Naive thymus-derived CD4-positive, alpha-beta T cell (primary cell): ENCODE data around the gene PTPRM. TPM values are rescaled to one million over a fixed set of nuclear protein-coding genes. Genes with fewer than 3 reads are reported as not detected.

Experiments
- ATAC-seq: fragments of 150-1000 bp; cut with Tn5 transposase; 2 replicates; pipeline ENCODE4 v1.10.0; 2021; ENCODE audit warnings: mild to moderate bottlenecking, moderate library complexity
- CTCF ChIA-PET: fragments of 350-600 bp; sonication (Branson Sonifier 250); formaldehyde crosslinking; loops from one replicate; lab custom pipeline; 2021; ENCODE audit warnings: antibody characterized with exemption; lab: Charles Lee
- POLR2A ChIA-PET: fragments of 350-600 bp; sonication (Branson Sonifier 250); formaldehyde crosslinking; loops from one replicate; lab custom pipeline; 2021; ENCODE audit warnings: antibody characterized with exemption, inconsistent platforms; lab: Charles Lee
- DNase-seq, 9 donors: peaks; one replicate each; pipeline versions ENCODE4 v3.0.0 to v3.0.0-alpha.2; 2020 to 2022; ENCODE audit warnings: mixed read lengths in 1 of 9
- H3K27ac ChIP-seq: one replicate; pipeline ENCODE4 v1.7.0; 2013; ENCODE audit warnings: mild to moderate bottlenecking, low read depth, low read length, moderate library complexity
- H3K27me3 ChIP-seq, 2 donors: one replicate each; pipeline ENCODE4 v1.7.0; 2013; ENCODE audit warnings: low read length in 2 of 2, mild to moderate bottlenecking in 2 of 2, moderate library complexity in 2 of 2; ENCODE audit not compliant: control insufficient read depth in 2 of 2, insufficient read depth in 2 of 2
- H3K36me3 ChIP-seq, 3 experiments: 1 replicate in 2 of 3; 2 replicates in 1 of 3; pipeline ENCODE4 v1.7.0; 2013; ENCODE audit warnings: low read length in 3 of 3, mild to moderate bottlenecking in 3 of 3, moderate library complexity in 1 of 3; ENCODE audit not compliant: insufficient read depth in 3 of 3, control insufficient read depth in 2 of 3
- H3K4me1 ChIP-seq, 2 donors: one replicate each; pipeline ENCODE4 v1.7.0; 2013; ENCODE audit warnings: low read length in 2 of 2, mild to moderate bottlenecking in 2 of 2, moderate library complexity in 1 of 2; ENCODE audit not compliant: control insufficient read depth in 2 of 2, insufficient read depth in 2 of 2
- H3K4me3 ChIP-seq: 2 replicates; pipeline ENCODE4 v1.7.0; 2013; ENCODE audit warnings: mild to moderate bottlenecking, low read length
- H3K9me3 ChIP-seq, 3 experiments: 1 replicate in 2 of 3; 2 replicates in 1 of 3; pipeline ENCODE4 v1.7.0; 2013; ENCODE audit warnings: low read length in 3 of 3; ENCODE audit not compliant: control insufficient read depth in 2 of 3
- H3K27ac Mint-ChIP-seq, 9 donors: one replicate each; pipeline ENCODE4 v1.8.0; 2020 to 2022; ENCODE audit warnings: mixed read lengths in 9 of 9, mild to moderate bottlenecking in 8 of 9, moderate library complexity in 5 of 9, inconsistent platforms in 2 of 9
- H3K27me3 Mint-ChIP-seq, 5 donors: one replicate each; pipeline ENCODE4 v1.8.0; 2021 to 2022; ENCODE audit warnings: mixed read lengths in 5 of 5, mild to moderate bottlenecking in 1 of 5
- H3K36me3 Mint-ChIP-seq, 5 donors: one replicate each; pipeline ENCODE4 v1.8.0; 2020 to 2022; ENCODE audit warnings: mixed read lengths in 5 of 5, mild to moderate bottlenecking in 3 of 5, inconsistent platforms in 1 of 5
- H3K4me1 Mint-ChIP-seq, 7 donors: one replicate each; pipeline ENCODE4 v1.8.0; 2020 to 2022; ENCODE audit warnings: mixed read lengths in 7 of 7, mild to moderate bottlenecking in 3 of 7, inconsistent platforms in 1 of 7
- H3K4me3 Mint-ChIP-seq, 10 donors: one replicate each; pipeline ENCODE4 v1.8.0; 2020 to 2022; ENCODE audit warnings: mild to moderate bottlenecking in 10 of 10, mixed read lengths in 10 of 10, moderate library complexity in 6 of 10, inconsistent platforms in 2 of 10
- H3K9me3 Mint-ChIP-seq, 11 donors: one replicate each; pipeline ENCODE4 v1.8.0; 2020 to 2022; ENCODE audit warnings: mixed read lengths in 11 of 11, mild to moderate bottlenecking in 4 of 11, inconsistent platforms in 1 of 11, moderate library complexity in 1 of 11
- intact Hi-C, 2 donors: fragments of 100-400 bp; cut with micrococcal nuclease; formaldehyde crosslinking; loops; one replicate each; pipeline ENCODE4 v1.15.1; 2023
- polyA plus RNA-seq, 2 donors: library from polyadenylated mRNA; unstranded; fragments of 300-500 nt; fragmentation: Illumina TruSeq; gene quantifications; one replicate each; pipeline ENCODE4 v1.2.3, GENCODE V29; 2021
- total RNA-seq, 6 experiments: library from RNA in 5 of 6; stranded (reverse) in 5 of 6; gene quantifications; 1 replicate in 5 of 6; 2 replicates in 1 of 6; pipeline ENCODE4 v1.2.3 and lab custom pipeline; 2021 to 2026

PTPRM gene
- total and polyA plus RNA-seq, 7 experiments from 2014 or later, result 3.8 to 21.2 (median 8.4) TPM

DNA sequence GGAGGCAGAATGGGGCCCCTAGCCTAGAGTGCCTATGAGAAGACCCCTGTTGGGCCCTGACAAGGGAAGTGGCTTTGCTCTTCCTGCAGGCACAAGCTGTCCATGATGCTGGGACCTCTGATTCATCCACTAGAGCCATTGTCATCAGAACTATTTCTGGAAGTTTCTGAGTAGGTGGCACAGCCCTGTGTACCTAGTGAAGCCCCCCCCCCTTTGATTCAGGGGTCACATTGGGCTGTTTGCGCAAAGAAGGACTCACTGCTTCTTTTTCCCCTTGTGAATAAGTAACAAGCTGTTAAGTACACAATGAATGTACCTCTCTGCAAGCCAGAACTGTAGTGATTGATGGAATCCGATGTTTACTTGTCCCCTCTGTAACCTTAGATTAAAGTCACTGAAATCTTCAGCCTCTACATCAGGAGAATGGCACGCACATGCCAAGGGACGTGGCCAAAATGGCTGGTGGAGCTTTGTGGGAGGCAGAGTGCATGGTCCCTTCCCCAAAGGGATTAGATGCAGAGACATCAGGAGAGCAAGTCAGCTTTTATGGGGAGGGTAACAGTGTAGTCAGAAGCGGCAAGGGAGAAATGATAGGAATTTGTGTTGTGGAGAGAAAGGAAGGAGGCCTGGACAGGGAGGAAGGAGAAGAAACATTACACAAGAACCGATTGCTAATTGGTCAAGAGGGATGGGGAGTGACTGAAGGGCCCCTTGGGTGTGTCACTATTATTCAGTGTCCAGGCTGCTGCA lies 774.5 kb downstream of the PTPRM start:
- Histone ChIP-seq H3K27ac (no peak overlapping the region), H3K36me3 (no peaks in the 10 kb centered on the region), H3K9me3 (no peaks in the 10 kb centered on the region), H3K4me1 (no peaks in the 10 kb centered on the region), H3K27me3 (no peaks in the 10 kb centered on the region), H3K4me3 (no peak overlapping the region)
- ChIA-PET POLR2A (no interaction called here), CTCF (no interaction called here)
- H3K9me3 Mint-ChIP-seq, result peaks cover 0 to 4% (median 0%) of the 10 kb centered on the region in 11 donors
- no peak overlapping the region for H3K27ac Mint-ChIP-seq
- H3K4me3 Mint-ChIP-seq, result no peak overlapping the region
- intact Hi-C loops, result no loop called here
- peaks cover 0 to 10% (median 0%) of the 10 kb centered on the region in 5 donors for H3K36me3 Mint-ChIP-seq
- H3K4me1 Mint-ChIP-seq, result no peaks in the 10 kb centered on the region
- DNase-seq (no peak), ATAC-seq (no peak)
- peaks cover 0 to 9% (median 0%) of the 10 kb centered on the region in 5 donors for H3K27me3 Mint-ChIP-seq

- Mint-ChIP-seq H3K9me3 (peaks cover 0 to 12% (median 0%) of the 10 kb centered on the region in 11 donors), H3K36me3 (peaks cover 0 to 11% (median 4%) of the 10 kb centered on the region in 5 donors), H3K27me3 (peaks cover 0 to 5% (median 0%) of the 10 kb centered on the region in 5 donors), H3K27ac (no peak overlapping the region), H3K4me1 (no peaks in the 10 kb centered on the region), H3K4me3 (no peak overlapping the region)
- Histone ChIP-seq H3K4me3 (no peak overlapping the region), H3K36me3 (no peaks in the 10 kb centered on the region), H3K9me3 (no peaks in the 10 kb centered on the region), H3K4me1 (no peaks in the 10 kb centered on the region), H3K27ac (no peak overlapping the region), H3K27me3 (no peaks in the 10 kb centered on the region)
- POLR2A ChIA-PET, result no interaction called here
- no peak for ATAC-seq
- intact Hi-C loops, result no loop called here
- CTCF ChIA-PET, result no interaction called here
- DNase-seq, result no peak
Measured at GRCh38 chr18:8348051-8348720, 781.1 kb downstream of the PTPRM start.

GRCh38 chr18:8349608-8350323 lies 782.6 kb downstream of the PTPRM start:
- no peak overlapping the region for H3K4me3 Mint-ChIP-seq
- intact Hi-C loops, result no loop called here
- DNase-seq (no peak), ATAC-seq (no peak)
- H3K27me3 Mint-ChIP-seq, result peaks cover 0 to 8% (median 0%) of the 10 kb centered on the region in 5 donors
- CTCF ChIA-PET, result no interaction called here
- H3K4me1 ChIP-seq, result no peaks in the 10 kb centered on the region
- H3K27ac Mint-ChIP-seq, result no peak overlapping the region
- H3K9me3 Mint-ChIP-seq, result peaks cover 0 to 19% (median 0%) of the 10 kb centered on the region in 11 donors
- H3K27me3 ChIP-seq, result no peaks in the 10 kb centered on the region
- H3K27ac ChIP-seq, result no peak overlapping the region
- H3K9me3 ChIP-seq, result no peaks in the 10 kb centered on the region
- H3K36me3 Mint-ChIP-seq, result peaks cover 0 to 11% (median 5%) of the 10 kb centered on the region in 5 donors
- no peaks in the 10 kb centered on the region for H3K4me1 Mint-ChIP-seq
- POLR2A ChIA-PET, result no interaction called here
- no peaks in the 10 kb centered on the region for H3K36me3 ChIP-seq
- no peak overlapping the region for H3K4me3 ChIP-seq

- peaks cover 0 to 8% (median 0%) of the 10 kb centered on the region in 5 donors for H3K27me3 Mint-ChIP-seq
- no peaks in the 10 kb centered on the region for H3K36me3 ChIP-seq
- H3K9me3 Mint-ChIP-seq, result peaks cover 0 to 19% (median 0%) of the 10 kb centered on the region in 11 donors
- peaks cover 0 to 8% (median 5%) of the 10 kb centered on the region in 5 donors for H3K36me3 Mint-ChIP-seq
- H3K4me1 ChIP-seq, result no peaks in the 10 kb centered on the region
- H3K4me3 ChIP-seq, result no peak overlapping the region
- DNase-seq, result no peak
- intact Hi-C loops, result no loop called here
- CTCF ChIA-PET, result no interaction called here
- no peak overlapping the region for H3K27ac Mint-ChIP-seq
- POLR2A ChIA-PET, result no interaction called here
- H3K4me1 Mint-ChIP-seq, result no peaks in the 10 kb centered on the region
- H3K9me3 ChIP-seq, result no peaks in the 10 kb centered on the region
- no peak overlapping the region for H3K4me3 Mint-ChIP-seq
- no peak for ATAC-seq
- H3K27ac ChIP-seq, result no peak overlapping the region
- no peaks in the 10 kb centered on the region for H3K27me3 ChIP-seq
Measured at GRCh38 chr18:8350628-8351027, 783.5 kb downstream of the PTPRM start.

DNA sequence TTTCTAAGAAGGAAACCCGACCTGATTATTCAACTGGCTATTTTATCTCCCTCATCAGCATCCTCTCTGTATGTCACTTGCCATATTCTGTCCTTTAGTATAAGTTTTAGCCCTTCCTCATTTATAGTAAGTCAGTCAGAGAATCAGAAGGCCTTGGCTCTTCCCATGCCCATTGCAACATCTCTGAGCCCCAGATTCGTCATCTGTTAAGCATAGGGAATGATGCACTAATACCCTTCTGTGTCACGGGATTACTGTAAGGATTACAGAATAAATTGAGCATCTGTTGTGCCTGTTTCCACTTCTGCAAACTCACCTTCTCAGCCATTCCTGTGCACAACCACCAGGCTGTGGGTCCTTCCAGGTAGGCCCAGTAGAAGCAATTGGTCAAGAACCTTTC lies 784.0 kb downstream of the PTPRM start:
- intact Hi-C loops, result no loop called here
- no peak for ATAC-seq
- no peaks in the 10 kb centered on the region for H3K4me1 Mint-ChIP-seq
- H3K9me3 Mint-ChIP-seq, result peaks cover 0 to 19% (median 0%) of the 10 kb centered on the region in 11 donors
- POLR2A ChIA-PET, result no interaction called here
- CTCF ChIA-PET, result no interaction called here
- Histone ChIP-seq H3K4me1 (no peaks in the 10 kb centered on the region), H3K9me3 (no peaks in the 10 kb centered on the region), H3K27me3 (no peaks in the 10 kb centered on the region), H3K36me3 (no peaks in the 10 kb centered on the region), H3K4me3 (no peak overlapping the region), H3K27ac (no peak overlapping the region)
- DNase-seq, result no peak
- H3K27ac Mint-ChIP-seq, result no peak overlapping the region
- H3K36me3 Mint-ChIP-seq, result peaks cover 0 to 8% (median 0%) of the 10 kb centered on the region in 5 donors
- no peak overlapping the region for H3K4me3 Mint-ChIP-seq
- H3K27me3 Mint-ChIP-seq, result peaks cover 0 to 8% (median 0%) of the 10 kb centered on the region in 5 donors

DNA sequence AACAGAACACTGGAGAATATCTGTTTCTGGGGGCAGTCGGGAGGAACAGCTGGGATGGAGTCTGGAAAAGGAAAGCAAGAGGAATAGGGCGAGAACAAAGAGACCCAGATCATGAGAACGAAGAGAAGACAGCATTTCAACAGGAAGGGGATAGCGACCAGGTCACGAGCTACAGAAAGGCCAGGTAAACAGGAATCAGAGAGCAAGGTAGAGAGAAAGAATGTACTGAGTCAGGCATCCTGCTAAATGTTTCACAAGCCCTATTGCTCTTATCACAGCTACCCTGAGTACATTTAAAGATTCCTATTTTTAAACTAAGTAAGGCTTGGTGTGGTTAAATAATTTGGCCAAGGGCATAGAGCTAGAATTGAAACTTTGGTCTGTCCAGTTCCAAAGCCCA lies 787.2 kb downstream of the PTPRM start:
- no peak overlapping the region for H3K4me3 ChIP-seq
- ATAC-seq, result no peak
- no peak for DNase-seq
- H3K36me3 Mint-ChIP-seq, result peaks cover 0 to 5% (median 0%) of the 10 kb centered on the region in 5 donors
- no peaks in the 10 kb centered on the region for H3K27me3 ChIP-seq
- peaks cover 0 to 19% (median 0%) of the 10 kb centered on the region in 11 donors for H3K9me3 Mint-ChIP-seq
- no peaks in the 10 kb centered on the region for H3K4me1 Mint-ChIP-seq
- no peaks in the 10 kb centered on the region for H3K36me3 ChIP-seq
- H3K27ac Mint-ChIP-seq, result no peak overlapping the region
- H3K27me3 Mint-ChIP-seq, result peaks cover 0 to 8% (median 0%) of the 10 kb centered on the region in 5 donors
- ChIA-PET POLR2A (no interaction called here), CTCF (no interaction called here)
- no peaks in the 10 kb centered on the region for H3K9me3 ChIP-seq
- no peaks in the 10 kb centered on the region for H3K4me1 ChIP-seq
- intact Hi-C loops, result no loop called here
- H3K27ac ChIP-seq, result no peak overlapping the region
- no peak overlapping the region for H3K4me3 Mint-ChIP-seq
